SKM-1 (cell line): ENCODE measurements around the gene CDK10.

Experiments
- DNase-seq: peaks from one replicate; lab custom pipeline; 2025; ENCODE audit not compliant: unreplicated experiment; lab: John Stamatoyannopoulos, UW

CDK10 gene

DNA sequence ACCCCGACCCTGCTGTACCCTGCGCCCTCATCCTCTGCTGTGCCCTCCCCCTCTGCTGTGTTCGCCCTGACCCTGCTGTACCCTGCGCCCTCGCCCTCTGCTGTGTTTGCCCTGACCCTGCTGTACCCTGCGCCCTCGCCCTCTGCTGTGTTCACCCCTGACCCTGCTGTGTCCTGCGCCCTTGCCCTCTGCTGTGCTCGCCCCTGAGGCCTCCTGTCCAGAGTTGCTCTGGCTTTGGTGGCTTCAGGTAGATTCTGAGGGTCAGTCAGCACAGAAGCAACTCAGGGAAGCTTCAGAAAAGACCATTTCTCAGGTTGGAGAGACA, 46.4 kb downstream of the CDK10 start:
- DNase-seq: no peak

DNA sequence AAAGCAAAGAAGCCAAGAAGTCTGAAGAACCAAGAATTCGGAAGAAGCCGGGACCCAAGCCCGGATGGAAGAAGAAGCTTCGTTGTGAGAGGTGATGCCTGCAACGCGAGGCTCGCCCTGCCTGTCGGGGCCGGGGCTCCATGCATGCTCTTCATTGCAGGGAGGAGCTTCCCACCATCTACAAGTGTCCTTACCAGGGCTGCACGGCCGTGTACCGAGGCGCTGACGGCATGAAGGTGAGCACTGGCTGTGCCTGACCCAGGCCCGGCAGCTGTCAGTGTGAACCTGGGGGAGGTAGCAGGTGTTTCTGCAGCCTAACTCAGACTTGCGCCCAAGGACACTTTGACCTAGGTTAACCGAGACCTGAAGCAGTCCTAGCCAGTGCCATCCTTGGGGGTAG, 46.8 kb downstream of the CDK10 start:
- no peak for DNase-seq

DNA sequence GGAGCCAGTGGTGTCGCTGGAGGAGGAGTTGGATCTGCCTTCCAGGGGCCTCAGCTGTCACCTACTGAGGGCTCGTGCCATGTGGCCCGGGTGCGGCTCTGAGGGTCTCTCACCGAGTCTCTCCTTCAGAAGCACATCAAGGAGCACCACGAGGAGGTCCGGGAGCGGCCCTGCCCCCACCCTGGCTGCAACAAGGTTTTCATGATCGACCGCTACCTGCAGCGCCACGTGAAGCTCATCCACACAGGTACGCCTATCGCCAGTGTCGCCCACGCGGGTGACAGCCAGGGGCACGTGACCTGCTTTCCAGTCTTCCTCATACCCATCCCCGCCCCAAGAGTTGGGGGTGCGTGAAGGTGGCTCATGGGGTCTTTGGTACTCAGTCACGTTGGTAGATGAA, 47.3 kb downstream of the CDK10 start:
- no peak for DNase-seq

DNA sequence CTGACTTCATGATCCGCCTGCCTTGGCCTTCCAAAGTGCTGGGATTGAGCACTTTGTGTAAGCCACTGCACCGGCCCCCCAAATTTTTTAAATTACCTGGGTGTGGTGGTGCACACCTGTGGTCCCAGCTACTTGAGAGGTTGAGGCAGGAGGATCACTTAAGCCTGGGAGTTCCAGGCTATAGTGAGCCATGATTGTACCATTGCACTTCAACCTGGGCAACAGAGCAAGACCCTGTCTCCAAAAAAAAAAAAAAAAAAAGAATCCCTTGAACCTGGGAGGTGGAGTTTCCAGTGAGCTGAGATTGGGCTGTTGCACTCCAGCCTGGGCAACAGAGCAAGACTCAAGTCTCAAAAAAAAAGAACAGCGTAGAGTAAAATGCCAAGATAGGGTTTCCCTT, 50.1 kb downstream of the CDK10 start:
- DNase-seq: no peak

DNA sequence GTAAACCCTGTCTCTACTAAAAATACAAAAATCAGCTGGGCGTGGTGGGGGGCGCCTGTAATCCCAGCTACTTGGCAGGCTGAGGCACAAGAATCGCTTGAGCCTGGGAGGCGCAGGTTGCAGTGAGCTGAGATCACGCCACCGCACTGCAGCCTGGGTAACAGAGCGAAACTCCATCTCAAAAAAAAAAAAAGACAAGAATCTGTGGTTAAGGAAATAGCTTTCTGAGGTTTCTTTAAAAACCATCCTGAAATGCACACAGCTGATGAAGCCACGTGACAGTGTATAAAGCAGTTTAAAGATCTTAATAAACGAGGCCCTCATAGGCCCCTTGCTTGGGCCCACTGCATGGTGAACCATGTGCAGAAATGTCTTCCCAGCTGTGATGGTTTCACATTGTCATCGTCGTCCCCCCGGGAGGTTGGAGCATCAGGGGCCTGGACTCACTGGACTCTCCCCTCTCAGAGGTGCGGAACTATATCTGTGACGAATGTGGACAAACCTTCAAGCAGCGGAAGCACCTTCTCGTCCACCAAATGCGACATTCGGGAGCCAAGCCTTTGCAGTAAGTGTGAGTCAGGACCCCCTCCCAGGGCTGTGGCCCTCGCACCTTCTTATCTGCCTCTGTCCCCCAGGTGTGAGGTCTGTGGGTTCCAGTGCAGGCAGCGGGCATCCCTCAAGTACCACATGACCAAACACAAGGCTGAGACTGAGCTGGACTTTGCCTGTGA, 51.0 kb downstream of the CDK10 start:
- no peak for DNase-seq

DNA sequence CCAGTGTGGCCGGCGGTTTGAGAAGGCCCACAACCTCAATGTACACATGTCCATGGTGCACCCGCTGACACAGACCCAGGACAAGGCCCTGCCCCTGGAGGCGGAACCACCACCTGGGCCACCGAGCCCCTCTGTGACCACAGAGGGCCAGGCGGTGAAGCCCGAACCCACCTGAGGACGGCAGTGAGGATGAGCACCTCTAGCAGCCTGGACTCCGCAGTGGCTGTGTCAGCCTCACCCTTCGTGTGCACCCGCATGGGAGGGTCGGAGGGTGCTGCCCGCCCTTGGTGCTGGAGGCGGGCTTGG, 51.5 kb downstream of the CDK10 start:
- DNase-seq: no peak

DNA sequence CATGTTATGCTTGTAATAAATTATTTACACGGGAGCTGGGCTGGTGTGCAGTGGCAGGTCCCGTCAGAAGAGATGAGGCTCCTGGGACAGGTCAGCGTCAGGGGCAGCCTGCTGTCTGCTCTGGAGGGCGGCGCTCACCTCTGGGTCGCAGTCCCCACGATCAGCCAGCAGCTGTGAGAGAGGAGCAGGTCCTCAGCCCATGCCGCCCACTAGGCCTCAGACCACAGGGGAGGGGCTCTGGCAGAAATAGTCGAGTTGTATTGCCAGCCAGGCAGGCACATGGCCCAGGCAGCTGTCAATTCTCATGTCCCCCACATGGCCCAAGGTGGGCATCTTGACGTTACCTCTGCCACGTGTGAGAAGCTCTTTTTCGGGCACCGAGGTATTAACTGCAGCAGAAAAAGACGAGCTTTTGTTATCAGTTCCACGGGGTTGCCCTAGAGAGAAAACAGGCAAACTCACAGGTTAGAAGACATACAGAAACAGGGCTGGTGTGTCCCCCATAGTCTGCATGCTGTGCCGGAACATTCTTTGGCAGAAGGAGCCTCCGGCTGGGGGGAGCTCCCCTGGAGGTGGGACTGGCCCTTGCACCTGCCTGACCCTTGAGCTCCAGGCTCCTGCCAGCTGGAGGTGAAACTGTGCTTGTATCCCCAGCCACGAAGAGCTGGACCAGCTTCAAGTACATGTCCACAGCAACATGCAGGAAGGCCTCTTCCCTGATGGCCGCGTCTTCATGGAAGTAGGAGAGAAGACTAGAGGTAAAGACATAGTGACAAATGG, 52.2 kb downstream of the CDK10 start:
- no peak for DNase-seq

DNA sequence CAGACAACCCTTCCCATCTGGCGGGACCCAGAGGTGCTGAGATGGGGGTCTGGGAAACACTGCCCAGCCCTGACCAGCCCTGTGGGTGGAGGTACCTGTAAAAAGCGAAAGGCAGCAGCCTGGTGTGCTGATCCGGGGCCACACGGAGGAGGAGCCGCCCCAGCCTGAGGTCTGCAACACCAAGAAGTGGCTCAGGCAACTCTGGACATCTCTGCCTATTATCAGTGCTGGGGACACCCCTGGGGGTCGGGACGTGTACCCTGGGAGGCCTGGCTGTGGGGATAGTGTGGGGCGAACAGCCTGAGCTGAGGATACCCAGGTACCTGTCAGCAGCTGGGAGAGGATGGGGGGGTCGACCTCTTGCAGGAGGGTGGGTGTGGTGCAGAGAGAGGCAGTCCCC, 52.9 kb downstream of the CDK10 start:
- no peak for DNase-seq

DNA sequence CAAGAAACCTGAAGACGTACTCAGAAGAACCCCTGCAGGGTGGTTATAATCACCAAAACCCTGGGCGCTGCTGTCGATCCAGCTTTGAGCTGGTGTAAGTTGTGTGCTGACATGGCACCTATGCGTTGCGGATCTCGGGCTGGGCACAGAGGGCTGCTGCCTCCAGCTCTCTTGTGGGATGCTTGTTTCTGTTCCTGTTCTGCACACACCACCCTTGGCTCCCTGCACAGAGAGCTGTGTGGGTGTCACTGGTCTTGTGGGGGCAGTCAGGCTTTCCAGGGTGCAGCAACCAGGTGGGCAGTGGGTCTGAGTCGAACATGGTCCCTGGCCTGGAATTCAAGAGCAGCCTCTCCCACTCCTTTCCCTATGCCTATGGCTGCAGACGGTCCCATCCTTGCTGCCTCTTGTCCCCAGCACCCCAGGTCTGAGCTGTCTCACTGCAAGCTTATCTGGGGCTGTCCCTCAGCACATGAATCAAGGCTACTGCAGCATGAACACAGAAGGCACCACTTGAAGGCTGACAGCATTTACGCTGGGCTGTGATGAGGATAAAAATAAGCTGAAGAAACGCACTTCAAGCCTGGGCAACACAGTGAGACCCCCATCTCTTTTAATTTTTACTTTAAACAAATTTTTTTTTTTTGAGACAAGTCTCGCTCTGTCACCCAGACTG, 55.0 kb downstream of the CDK10 start:
- no peak for DNase-seq

DNA sequence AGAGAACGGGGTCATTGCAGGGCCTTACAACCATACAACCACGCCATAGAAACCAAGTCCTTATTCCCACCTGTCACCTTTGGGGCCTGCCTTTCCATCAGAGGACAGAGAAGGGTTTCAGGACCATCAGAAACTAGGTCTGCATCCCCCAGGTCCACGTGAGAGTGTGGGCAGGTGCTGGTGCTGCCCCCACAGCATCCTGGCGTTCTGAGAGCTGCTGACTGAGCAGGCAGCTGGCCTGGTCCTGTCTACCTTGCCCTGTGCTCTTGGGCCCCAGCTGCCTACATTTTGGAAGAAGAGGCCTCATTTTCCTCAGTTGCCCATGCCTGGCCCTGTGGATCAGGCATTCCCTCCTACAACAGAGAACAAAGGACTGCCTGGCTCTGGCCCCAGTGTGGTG, 56.5 kb downstream of the CDK10 start:
- no peak for DNase-seq

DNA sequence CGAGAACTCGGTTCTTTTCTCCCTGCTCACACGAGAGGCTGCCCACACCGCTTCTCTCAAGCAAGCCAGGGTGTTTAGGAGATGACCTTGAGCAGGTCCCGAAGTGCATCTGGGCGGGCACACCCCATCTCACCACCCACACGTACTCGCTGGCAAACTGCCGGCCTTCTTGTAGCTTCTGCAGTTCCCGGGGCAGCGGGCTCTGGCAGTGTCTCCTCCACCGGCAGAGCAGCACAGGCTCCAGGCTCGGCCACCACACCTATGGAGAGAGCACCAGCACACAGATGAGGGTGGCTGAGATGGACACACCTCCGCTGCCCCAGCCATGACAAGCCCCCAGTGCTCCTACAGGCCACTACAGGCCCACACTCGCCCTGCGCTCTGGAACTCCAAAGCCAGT, 58.3 kb downstream of the CDK10 start:
- DNase-seq: no peak
